HepG2 (cell line): ENCODE data around the gene PGM2. TPM values are rescaled to one million over a fixed set of nuclear protein-coding genes. Genes with fewer than 3 reads are reported as not detected.
A peak's percentile ranks its signal among the peaks of the same experiment; 100 is the strongest.

Source experiments
- ASH2L ChIP-seq: fragments of 300-600, 200-600 bp; sonication (generic); IDR thresholded peaks from 2 replicates; pipeline ENCODE4 v1.7.0; 2017; ENCODE audit warnings: low read depth, mild to moderate bottlenecking, moderate library complexity, mixed read lengths, low read length; ENCODE audit not compliant: insufficient read length
- ATM ChIP-seq: fragments of 450-650 bp; IDR thresholded peaks from 2 replicates; pipeline ENCODE4 v1.7.1; 2017; ENCODE audit warnings: mild to moderate bottlenecking, borderline replicate concordance
- CBX5 ChIP-seq: sonication (generic); formaldehyde crosslinking; IDR thresholded peaks from 2 replicates; pipeline ENCODE4 v1.4.0; 2020; ENCODE audit warnings: missing genetic modification reagents, borderline replicate concordance
- CHD2 ChIP-seq: IDR thresholded peaks from 2 replicates; pipeline ENCODE4 v1.6.1; 2011; ENCODE audit warnings: low read depth, low read length, improper control_type of control experiment
- EP300 ChIP-seq, 3 experiments: sonication (generic) in 1 of 3; formaldehyde crosslinking in 1 of 3; IDR thresholded peaks; 2 replicates each; pipeline versions ENCODE4 v1.5.1 to v1.6.1; 2011 to 2020; ENCODE audit warnings: low read depth in 2 of 3, low read length in 2 of 3, borderline replicate concordance in 1 of 3, improper control_type of control experiment in 1 of 3, mild to moderate bottlenecking in 1 of 3, missing genetic modification reagents in 1 of 3, moderate library complexity in 1 of 3
- ERF ChIP-seq: IDR thresholded peaks from 2 replicates; pipeline ENCODE4 v1.6.1; 2018; ENCODE audit warnings: missing biosample characterization, missing genetic modification reagents
- ETV5 ChIP-seq: IDR thresholded peaks from 2 replicates; pipeline ENCODE4 v1.6.1; 2018; ENCODE audit warnings: missing biosample characterization, missing genetic modification reagents, inconsistent platforms, borderline replicate concordance
- FOXA3 ChIP-seq: IDR thresholded peaks from 2 replicates; pipeline ENCODE4 v1.6.1; 2016; ENCODE audit warnings: missing genetic modification reagents, missing compliant biosample characterization
- GLI4 ChIP-seq: sonication (generic); formaldehyde crosslinking; IDR thresholded peaks from 2 replicates; pipeline ENCODE4 v1.5.1; 2020; ENCODE audit warnings: missing genetic modification reagents, mild to moderate bottlenecking, moderate library complexity, borderline replicate concordance
- HMGA1 ChIP-seq: sonication (generic); formaldehyde crosslinking; conservative IDR thresholded peaks from 2 replicates; pipeline ENCODE4 v1.4.0; 2020; ENCODE audit warnings: missing genetic modification reagents
- IKZF5 ChIP-seq: IDR thresholded peaks from 2 replicates; pipeline ENCODE4 v1.6.1; 2018; ENCODE audit warnings: missing genetic modification reagents, mild to moderate bottlenecking, missing compliant biosample characterization
- MAFG ChIP-seq: sonication (generic); formaldehyde crosslinking; IDR thresholded peaks from 2 replicates; pipeline ENCODE4 v1.5.1; 2020; ENCODE audit warnings: mild to moderate bottlenecking, missing genetic modification reagents
- MTA1 ChIP-seq: sonication (generic); formaldehyde crosslinking; IDR thresholded peaks from 2 replicates; pipeline ENCODE4 v1.4.0; 2020; ENCODE audit warnings: missing genetic modification reagents, mild to moderate bottlenecking, borderline replicate concordance
- POLR2A ChIP-seq, 2 experiments: IDR thresholded peaks; 2 replicates each; pipeline ENCODE4 v1.6.1; 2011; ENCODE audit warnings: low read depth in 2 of 2, low read length in 2 of 2, mild to moderate bottlenecking in 1 of 2, moderate library complexity in 1 of 2; ENCODE audit not compliant: insufficient read depth in 1 of 2
- SNAI1 ChIP-seq: sonication (generic); formaldehyde crosslinking; IDR thresholded peaks from 2 replicates; pipeline ENCODE4 v1.5.0; 2020; ENCODE audit warnings: mild to moderate bottlenecking, missing genetic modification reagents, borderline replicate concordance
- UBTF ChIP-seq: sonication (generic); formaldehyde crosslinking; IDR thresholded peaks from 2 replicates; pipeline ENCODE4 v1.4.0; 2020; ENCODE audit warnings: mild to moderate bottlenecking, missing genetic modification reagents
- ZNF121 ChIP-seq: sonication (generic); formaldehyde crosslinking; IDR thresholded peaks from 2 replicates; pipeline ENCODE4 v1.5.0; 2020; ENCODE audit warnings: mild to moderate bottlenecking, missing genetic modification reagents
- ZNF143 ChIP-seq: sonication (generic); formaldehyde crosslinking; IDR thresholded peaks from 2 replicates; pipeline ENCODE4 v1.4.0; 2020; ENCODE audit warnings: missing genetic modification reagents
- ZNF496 ChIP-seq: sonication (generic); formaldehyde crosslinking; IDR thresholded peaks from 2 replicates; pipeline ENCODE4 v1.8.1; 2023; ENCODE audit warnings: mild to moderate bottlenecking, moderate library complexity, missing genetic modification reagents; ENCODE audit not compliant: insufficient replicate concordance
- ZNF557 ChIP-seq: sonication (generic); formaldehyde crosslinking; IDR thresholded peaks from 2 replicates; pipeline ENCODE4 v1.4.0; 2020; ENCODE audit warnings: missing genetic modification reagents
- ZNF660 ChIP-seq: sonication (generic); formaldehyde crosslinking; IDR thresholded peaks from 2 replicates; pipeline ENCODE4 v1.5.1; 2020; ENCODE audit warnings: mild to moderate bottlenecking, low read depth, missing genetic modification reagents, borderline replicate concordance
- ZNF691 ChIP-seq: sonication (generic); formaldehyde crosslinking; IDR thresholded peaks from 2 replicates; pipeline ENCODE4 v1.4.0; 2020; ENCODE audit warnings: missing genetic modification reagents, low read depth, mild to moderate bottlenecking, borderline replicate concordance
- ZSCAN21 ChIP-seq: sonication (generic); formaldehyde crosslinking; IDR thresholded peaks from 2 replicates; pipeline ENCODE4 v1.8.0; 2022; ENCODE audit warnings: mild to moderate bottlenecking, missing genetic modification reagents, moderate library complexity, borderline replicate concordance
- polyA plus RNA-seq, 8 experiments: library from polyadenylated mRNA; depleted of rRNA in 3 of 8; stranded (reverse) in 7 of 8; unstranded in 1 of 8; fragments of >200 nt; fragmentation: Illumina TruSeq in 4 of 8; extraction: Trizol in 4 of 8; gene quantifications; 2 replicates each; pipeline versions ENCODE4 v1.2.1 to v1.2.3, GENCODE V29; 2011 to 2016; ENCODE audit warnings: low read depth in 4 of 8, missing spikeins in 1 of 8, mixed read lengths in 1 of 8; ENCODE audit not compliant: insufficient read depth in 1 of 8
- total RNA-seq, 5 experiments: library from RNA; depleted of rRNA; stranded (reverse); fragments of >200 nt; fragmentation: Illumina TruSeq; extraction: Trizol; gene quantifications; 2 replicates each; pipeline ENCODE4 v1.2.3, GENCODE V29; 2016; ENCODE audit warnings: low read depth in 1 of 5
- TF ChIP-seq, protein P1 (sequence below): sonication (generic); formaldehyde crosslinking; IDR thresholded peaks from 2 replicates; pipeline ENCODE4 v1.5.1; 2020; ENCODE audit warnings: missing genetic modification reagents, mild to moderate bottlenecking, borderline replicate concordance

The PGM2 gene
- total and polyA plus RNA-seq, 2 of the 13 experiments (the other 11 are each of a cell fraction or from before 2014, with no cell fraction given): 14.6 to 36.9 TPM

GRCh38 chr4:37826295-37827029 is at the start of gene PGM2 (continued):
- peak; percentile 86; the same call in 1 of the 2 replicates for TF ChIP-seq ZNF691 (CRISPR knock-in tag)
- no peak for TF ChIP-seq HMGA1
- TF ChIP-seq CHD2: no peak
- TF ChIP-seq MAFG (CRISPR knock-in tag): peak; percentile 34; the same call in 1 of the 2 replicates
- TF ChIP-seq ERF (CRISPR knock-in tag): 0 out of 2 replicates have a peak, but pooled peaks have one; percentile 50
- no peak for TF ChIP-seq ZNF496 (CRISPR knock-in tag)
- TF ChIP-seq GLI4 (CRISPR knock-in tag): 0 out of 2 replicates have a peak, but pooled peaks have one; percentile 52
- TF ChIP-seq, protein P1, sequence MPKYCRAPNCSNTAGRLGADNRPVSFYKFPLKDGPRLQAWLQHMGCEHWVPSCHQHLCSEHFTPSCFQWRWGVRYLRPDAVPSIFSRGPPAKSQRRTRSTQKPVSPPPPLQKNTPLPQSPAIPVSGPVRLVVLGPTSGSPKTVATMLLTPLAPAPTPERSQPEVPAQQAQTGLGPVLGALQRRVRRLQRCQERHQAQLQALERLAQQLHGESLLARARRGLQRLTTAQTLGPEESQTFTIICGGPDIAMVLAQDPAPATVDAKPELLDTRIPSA (CRISPR knock-in tag): no peak
- 0 out of 2 replicates have a peak, but pooled peaks have one; percentile 59 for TF ChIP-seq ZNF557 (CRISPR knock-in tag)
- peak; percentile 90; the same call in 1 of the 2 replicates for TF ChIP-seq MTA1 (CRISPR knock-in tag)
- TF ChIP-seq ZNF121 (CRISPR knock-in tag): no peak; the same call in 1 of the 2 replicates
- 0 out of 2 replicates have a peak, but pooled peaks have one; percentile 72 for TF ChIP-seq SNAI1 (CRISPR knock-in tag)
- peak; percentile 21; the same call in 1 of the 2 replicates for TF ChIP-seq FOXA3 (CRISPR knock-in tag)
- TF ChIP-seq IKZF5 (CRISPR knock-in tag): peak; percentile 64
- no peak; the same call in 1 of the 2 replicates for TF ChIP-seq CBX5 (CRISPR knock-in tag)
- TF ChIP-seq ATM: no peak
- no peak for TF ChIP-seq EP300 (IDR thresholded peaks at IDR 0.05; ENCODE audit: low read depth in 2 of 2, low read length in 2 of 2)
- no peak for TF ChIP-seq EP300 (CRISPR knock-in tag; IDR thresholded peaks at IDR 0.05; ENCODE audit: borderline replicate concordance)
- peak; percentile 84 for TF ChIP-seq ETV5 (CRISPR knock-in tag)
- TF ChIP-seq ZNF143 (CRISPR knock-in tag): no peak
- TF ChIP-seq POLR2A (IDR thresholded peaks at IDR 0.05; ENCODE audit: insufficient read depth in 1 of 2, low read depth in 2 of 2, low read length in 2 of 2): peak; percentile 75 to 95; a peak in 3 of 4 replicates
- peak; percentile 78 for TF ChIP-seq ASH2L
- no peak for TF ChIP-seq ZNF660
- TF ChIP-seq UBTF (CRISPR knock-in tag): peak; percentile 98
- 0 out of 2 replicates have a peak, but pooled peaks have one; percentile 44 for TF ChIP-seq ZSCAN21 (CRISPR knock-in tag)
